ENCODE data around the gene SMIM17.
"Not testable (repeated sequence)": the region's sequence is repeated elsewhere in the genome, so short reads cannot be mapped to it uniquely, and the experiment has no call there.

Gene SMIM17

GRCh38 chr19:56660381-56661107 is 17.6 kb downstream of the SMIM17 start:
- DNase-seq (ENCODE audit: low read depth) = no peak

GRCh38 chr19:56661248-56661647 is 18.3 kb downstream of the SMIM17 start:
- no peak for DNase-seq (ENCODE audit: low read depth)

- DNase-seq (ENCODE audit: low read depth) = no peak
These were observed 21.1 kb downstream of the SMIM17 start for GRCh38 chr19:56663931-56664500.

- DNase-seq (ENCODE audit: low read depth) = no peak
These were observed 21.6 kb downstream of the SMIM17 start for GRCh38 chr19:56664511-56664910.

GRCh38 chr19:56667311-56667870 is 24.4 kb downstream of the SMIM17 start:
- no peak for DNase-seq (ENCODE audit: low read depth)

GRCh38 chr19:56668676-56669075 is 25.7 kb downstream of the SMIM17 start:
- DNase-seq (ENCODE audit: low read depth) = no peak

GRCh38 chr19:56670401-56670960 is 27.5 kb downstream of the SMIM17 start:
- no peak for DNase-seq (ENCODE audit: low read depth)

- no peak for DNase-seq (ENCODE audit: low read depth)
These were observed 28.1 kb downstream of the SMIM17 start for GRCh38 chr19:56670961-56671612.

GRCh38 chr19:56671613-56671994 is 28.6 kb downstream of the SMIM17 start, which contains the start of gene ZNF835:
Gene ZNF835, minus strand, starts transcription at chr19:56671757. Its CDS starts 6,559 bp downstream, at chr19:56665198.
- peak; percentile 68 for DNase-seq (ENCODE audit: low read depth)

GRCh38 chr19:56672610-56673009 is 29.7 kb downstream of the SMIM17 start:
- not testable (repeated sequence) for DNase-seq (ENCODE audit: low read depth)

GRCh38 chr19:56678205-56678604 is 35.2 kb downstream of the SMIM17 start:
- no peak for DNase-seq (ENCODE audit: low read depth)

- no peak for DNase-seq (ENCODE audit: low read depth)
These were observed 38.7 kb downstream of the SMIM17 start for GRCh38 chr19:56681702-56682101.

- no peak for DNase-seq (ENCODE audit: low read depth)
These were observed 40.2 kb downstream of the SMIM17 start for GRCh38 chr19:56683116-56683515.

- no peak for DNase-seq (ENCODE audit: low read depth)
These were observed 44.1 kb downstream of the SMIM17 start for GRCh38 chr19:56687031-56687430.

- DNase-seq (ENCODE audit: low read depth) = no peak
These were observed 46.2 kb downstream of the SMIM17 start for GRCh38 chr19:56689198-56689597.

GRCh38 chr19:56690670-56691069 is 47.7 kb downstream of the SMIM17 start:
- no peak for DNase-seq (ENCODE audit: low read depth)

- DNase-seq (ENCODE audit: low read depth) = no peak
These were observed 49.4 kb downstream of the SMIM17 start for GRCh38 chr19:56692206-56692895.

- DNase-seq (ENCODE audit: low read depth) = no peak
These were observed 56.6 kb downstream of the SMIM17 start for GRCh38 chr19:56699552-56699951.

GRCh38 chr19:56701895-56702294 is 58.9 kb downstream of the SMIM17 start:
- DNase-seq (ENCODE audit: low read depth) = no peak

GRCh38 chr19:56705939-56706338 is 63.0 kb downstream of the SMIM17 start:
- DNase-seq (ENCODE audit: low read depth) = no peak

Data from activated gamma-delta T cell treated with anti-CD3 and anti-CD28 coated beads, Interleukin-2, amount 50 U/mL, for 16 hours (primary cell).